GM18951 (cell line): ENCODE measurements around the gene EDN2.

ENCODE experiments used
- POLR2A ChIP-seq: IDR thresholded peaks from 4 replicates; pipeline ENCODE4 v1.6.1; 2011; ENCODE audit warnings: mild to moderate bottlenecking; ENCODE audit not compliant: insufficient read length, insufficient read depth; ENCODE audit errors: extremely low read depth
- in situ Hi-C: fragments of 300-500 bp; cut with MboI; formaldehyde crosslinking; loops from one replicate; pipeline ENCODE4 v1.12.0; 2022; ENCODE audit warnings: low sequenced_read_pairs, mixed read lengths, inconsistent platforms; ENCODE audit not compliant: unreplicated experiment

The EDN2 gene

DNA sequence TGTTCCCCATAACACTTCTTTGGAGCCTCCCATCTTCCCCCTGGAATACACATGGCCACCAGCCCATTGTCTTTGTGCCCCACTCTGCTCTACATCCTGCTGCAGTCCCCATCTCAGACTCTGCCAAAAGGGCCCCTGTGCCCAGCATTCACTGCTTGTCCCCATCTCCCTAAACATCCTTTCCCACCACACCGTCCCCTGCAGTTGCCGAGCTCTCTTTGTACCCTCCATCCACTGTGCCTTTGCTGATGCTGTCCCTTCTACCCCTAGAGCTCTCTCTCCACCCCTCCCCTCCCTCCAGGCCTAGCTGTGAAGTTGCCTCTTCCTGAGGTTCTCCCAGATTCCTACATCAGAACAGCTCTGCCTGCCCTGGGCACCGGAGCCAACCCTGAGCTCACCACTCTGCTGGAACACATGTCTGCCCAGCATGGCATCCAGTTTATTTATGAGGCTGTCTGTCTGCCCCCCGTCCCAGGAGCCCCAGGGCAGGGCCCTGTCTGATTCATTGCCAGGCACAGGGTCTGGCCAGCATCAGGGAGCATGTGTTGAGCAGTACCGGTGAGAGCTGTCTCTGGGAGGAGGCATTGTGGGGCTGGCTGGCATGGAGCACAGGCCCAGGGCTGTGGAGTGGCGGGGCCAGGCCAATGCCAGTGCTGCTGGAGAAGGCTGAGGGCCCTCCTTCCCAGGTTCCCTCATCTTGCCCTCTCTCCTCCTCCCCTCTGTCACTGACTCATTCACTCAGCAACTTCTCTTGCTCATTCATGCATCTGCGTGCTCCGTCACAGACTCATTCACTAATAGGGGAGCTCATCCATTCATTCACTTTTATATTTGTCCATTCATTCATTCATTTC lies 28.8 kb downstream of the EDN2 start:
- in situ Hi-C loops, result no loop called here
- no peak for TF ChIP-seq POLR2A

GRCh38 chr1:41454406-41454805 lies 30.1 kb downstream of the EDN2 start:
- in situ Hi-C loops, result no loop called here
- no peak for TF ChIP-seq POLR2A

DNA sequence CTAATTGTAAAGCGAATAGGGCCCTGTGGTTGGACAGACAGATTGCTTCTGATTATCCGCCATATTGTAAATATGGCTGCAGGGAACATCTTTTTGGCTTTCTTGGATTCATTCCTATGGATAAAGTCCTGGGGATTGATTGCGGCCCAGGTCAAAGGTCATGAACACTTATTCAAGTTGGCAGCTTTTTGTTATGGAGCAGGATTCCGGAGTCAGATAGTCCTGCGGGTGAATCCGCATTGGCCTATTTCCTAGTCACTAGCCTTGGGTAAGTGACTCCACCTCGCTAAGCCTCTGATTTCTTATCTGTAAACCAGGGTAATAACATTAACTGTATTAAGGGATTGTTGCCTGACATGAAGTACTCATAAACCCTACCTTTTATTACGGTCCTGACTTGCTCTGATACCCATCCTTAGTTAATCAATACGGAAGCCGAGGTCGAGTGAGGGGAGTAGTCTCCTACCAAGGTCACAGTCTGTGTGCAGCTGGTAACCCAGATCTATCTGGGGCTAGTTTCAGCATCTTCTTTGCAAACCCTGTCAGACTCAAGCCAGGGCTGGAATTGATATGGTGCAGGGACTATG lies 31.7 kb downstream of the EDN2 start:
- no peak for TF ChIP-seq POLR2A
- in situ Hi-C loops, result no loop called here

GRCh38 chr1:41450747-41451285 lies 33.7 kb downstream of the EDN2 start:
- TF ChIP-seq POLR2A, result no peak
- in situ Hi-C loops, result no loop called here

- in situ Hi-C loops, result no loop called here
- no peak for TF ChIP-seq POLR2A
Observed at GRCh38 chr1:41449326-41449921, 35.1 kb downstream of the EDN2 start.

DNA sequence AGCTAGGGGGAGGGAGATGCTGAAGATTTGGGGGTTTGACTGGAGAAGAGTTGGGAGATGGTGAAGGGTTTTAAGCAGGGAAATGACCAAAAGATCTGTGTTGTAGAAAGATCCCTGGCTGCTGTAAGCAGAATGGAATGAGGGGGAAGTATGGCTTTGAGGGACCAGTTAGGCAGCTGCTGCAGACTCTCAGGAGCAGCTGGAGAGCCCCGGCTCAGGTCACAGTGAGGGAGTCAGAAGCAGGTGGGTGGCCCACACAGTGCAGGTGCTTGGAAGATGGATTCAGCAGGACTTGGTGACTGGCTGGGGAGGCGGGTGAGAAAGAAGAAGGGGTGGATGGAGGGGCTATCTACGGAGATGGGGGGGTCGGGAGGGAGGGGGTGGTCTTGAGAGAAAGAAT lies 35.7 kb downstream of the EDN2 start:
- TF ChIP-seq POLR2A, result no peak
- in situ Hi-C loops, result no loop called here

GRCh38 chr1:41447995-41448770 lies 36.3 kb downstream of the EDN2 start:
- in situ Hi-C loops, result no loop called here

GRCh38 chr1:41446851-41447610 lies 37.5 kb downstream of the EDN2 start:
- in situ Hi-C loops, result no loop called here
- TF ChIP-seq POLR2A, result no peak

More at GRCh38 chr1:41447995-41448770, 36.3 kb downstream of the EDN2 start:
- TF ChIP-seq POLR2A, result no peak

DNA sequence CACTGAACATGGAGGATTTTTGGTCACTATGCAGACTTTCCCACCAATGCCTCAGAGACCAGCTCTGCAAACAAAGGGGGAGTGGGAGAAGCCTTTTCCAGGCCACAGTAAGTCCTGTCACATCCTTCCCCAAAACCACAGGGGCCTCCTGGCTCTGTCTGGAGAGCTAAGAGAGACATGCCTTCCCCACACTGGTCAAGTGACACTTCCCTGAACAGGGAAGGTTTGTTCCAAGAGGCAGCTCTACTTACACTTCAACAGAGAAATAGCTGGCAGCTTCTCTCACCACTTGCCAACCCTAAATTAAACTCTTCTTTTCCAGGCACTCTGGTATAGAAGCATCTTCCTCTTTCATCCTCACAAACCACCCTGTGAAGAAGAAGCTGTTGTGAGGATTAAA lies 39.7 kb downstream of the EDN2 start:
- in situ Hi-C loops, result no loop called here
- no peak for TF ChIP-seq POLR2A

GRCh38 chr1:41444246-41444645 lies 40.2 kb downstream of the EDN2 start:
- no peak for TF ChIP-seq POLR2A
- in situ Hi-C loops, result no loop called here

- TF ChIP-seq POLR2A, result no peak
- in situ Hi-C loops, result no loop called here
Observed at GRCh38 chr1:41442697-41443251, 41.7 kb downstream of the EDN2 start.
